GM12865 (cell line): ENCODE results near the gene PRIMA1.

Experiments
- DNase-seq: peaks from one replicate; pipeline ENCODE4 v3.0.0; 2010; ENCODE audit warnings: low read depth
- H3K4me3 ChIP-seq: 2 replicates; pipeline ENCODE4 v1.5.1; 2011; ENCODE audit warnings: mild to moderate bottlenecking, low read depth, low read length, control low read depth
- CTCF ChIP-seq: IDR thresholded peaks from 2 replicates; pipeline ENCODE4 v1.5.1; 2011; ENCODE audit warnings: low read length, control low read depth, low read depth, inconsistent platforms; ENCODE audit not compliant: insufficient read depth; ENCODE audit errors: missing control alignments

The PRIMA1 gene

GRCh38 chr14:93747102-93747501, 41.2 kb downstream of the PRIMA1 start:
- DNase-seq: no peak
- TF ChIP-seq CTCF: no peak
- no peak overlapping the region for H3K4me3 ChIP-seq

GRCh38 chr14:93745603-93746273, 42.5 kb downstream of the PRIMA1 start:
- DNase-seq: no peak
- no peak for TF ChIP-seq CTCF
- H3K4me3 ChIP-seq: no peak overlapping the region

GRCh38 chr14:93744876-93745275, 43.4 kb downstream of the PRIMA1 start:
- TF ChIP-seq CTCF: no peak
- no peak for DNase-seq
- no peak overlapping the region for H3K4me3 ChIP-seq

- H3K4me3 ChIP-seq: no peak overlapping the region
- TF ChIP-seq CTCF: no peak
- no peak for DNase-seq
Measured at GRCh38 chr14:93744176-93744575, 44.1 kb downstream of the PRIMA1 start.

GRCh38 chr14:93743270-93744060, 44.8 kb downstream of the PRIMA1 start:
- TF ChIP-seq CTCF: no peak
- DNase-seq: no peak
- H3K4me3 ChIP-seq: no peak overlapping the region

GRCh38 chr14:93742761-93743160, 45.5 kb downstream of the PRIMA1 start:
- no peak for DNase-seq
- no peak for TF ChIP-seq CTCF
- H3K4me3 ChIP-seq: no peak overlapping the region
